Islet of Langerhans (tissue), 1 donor: ENCODE measurements around the gene MEGF11.

ENCODE experiments used
- FAIRE-seq: peaks from one replicate; lab custom pipeline; 2011; peaks lifted over from hg19 to GRCh38; lab: Jason Lieb, UNC

Gene MEGF11

DNA sequence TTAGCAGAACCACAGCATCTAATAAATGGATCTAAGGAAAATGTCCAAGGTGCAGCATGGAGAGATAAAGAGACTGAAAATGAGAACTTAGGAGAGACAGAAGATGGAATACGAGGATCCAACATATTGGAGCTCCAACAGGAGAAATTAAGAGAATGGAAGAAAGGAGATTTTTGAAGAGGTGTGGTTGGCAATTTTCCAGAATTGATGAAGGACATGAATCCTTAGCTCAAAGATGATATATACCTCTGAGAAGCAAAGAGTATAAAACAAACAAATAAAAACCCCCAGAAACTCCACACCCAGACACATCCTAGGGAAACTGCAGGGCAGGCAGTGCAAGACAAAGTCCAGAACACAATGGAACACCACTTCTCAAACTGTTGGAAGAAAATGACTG is 141.2 kb downstream of the MEGF11 start:
- no peak for FAIRE-seq

DNA sequence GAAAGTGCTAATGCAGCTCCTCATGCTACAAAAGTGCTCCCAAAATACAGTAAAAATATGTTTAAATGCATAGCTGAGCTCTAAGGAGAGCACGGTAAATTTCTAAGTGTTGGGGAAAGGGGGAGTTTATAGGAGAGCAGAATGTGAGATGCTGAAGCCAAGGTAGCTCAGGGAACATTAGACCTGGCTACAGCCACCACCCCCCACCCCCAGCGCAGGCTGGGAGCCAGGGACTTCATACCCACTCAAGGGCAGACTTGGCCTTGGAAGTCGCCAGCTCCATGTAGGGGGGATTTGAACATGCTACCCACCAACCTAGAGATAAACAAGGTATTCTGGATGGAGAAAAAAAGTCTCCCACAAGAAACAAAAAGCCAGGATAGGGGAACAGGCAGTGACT is 142.2 kb downstream of the MEGF11 start:
- FAIRE-seq = no peak

DNA sequence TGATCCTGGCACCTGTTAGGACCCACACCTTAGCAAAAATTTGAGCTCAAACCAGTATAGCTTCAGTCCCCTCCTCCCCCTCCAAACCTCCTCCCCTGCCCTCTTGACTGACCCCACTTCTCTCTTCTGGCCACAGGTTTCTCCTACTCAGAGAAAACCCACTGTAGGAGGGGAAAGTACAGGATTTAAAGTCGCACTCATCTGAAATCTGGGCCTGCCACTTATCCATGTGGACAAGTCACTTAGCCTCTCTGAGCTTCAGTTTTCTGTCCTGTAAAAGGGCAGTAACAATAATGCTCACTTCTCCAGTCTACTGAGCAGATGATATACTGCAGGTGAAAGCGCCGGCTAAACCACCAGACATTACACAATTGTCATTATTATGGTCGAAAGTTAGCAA is 142.7 kb downstream of the MEGF11 start:
- no peak for FAIRE-seq

DNA sequence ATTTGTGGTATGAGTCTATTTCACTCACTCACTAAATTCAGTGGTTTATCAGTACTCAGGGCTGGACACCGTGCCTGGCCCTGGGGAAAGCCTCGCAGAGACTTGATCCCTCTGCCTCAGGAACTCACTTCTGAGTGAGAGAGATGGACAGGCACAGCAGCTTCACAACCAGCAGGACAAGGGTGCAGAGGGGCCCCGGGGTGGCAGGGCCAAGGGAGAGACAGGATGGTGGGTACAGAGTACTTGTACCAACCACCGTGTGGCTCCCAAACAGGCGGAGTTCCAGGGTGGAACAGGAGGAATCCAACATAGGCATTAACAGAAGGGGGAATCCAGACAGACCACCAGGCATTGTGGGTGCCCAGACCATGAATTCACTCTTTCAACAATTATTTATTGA is 143.7 kb downstream of the MEGF11 start:
- no peak for FAIRE-seq

DNA sequence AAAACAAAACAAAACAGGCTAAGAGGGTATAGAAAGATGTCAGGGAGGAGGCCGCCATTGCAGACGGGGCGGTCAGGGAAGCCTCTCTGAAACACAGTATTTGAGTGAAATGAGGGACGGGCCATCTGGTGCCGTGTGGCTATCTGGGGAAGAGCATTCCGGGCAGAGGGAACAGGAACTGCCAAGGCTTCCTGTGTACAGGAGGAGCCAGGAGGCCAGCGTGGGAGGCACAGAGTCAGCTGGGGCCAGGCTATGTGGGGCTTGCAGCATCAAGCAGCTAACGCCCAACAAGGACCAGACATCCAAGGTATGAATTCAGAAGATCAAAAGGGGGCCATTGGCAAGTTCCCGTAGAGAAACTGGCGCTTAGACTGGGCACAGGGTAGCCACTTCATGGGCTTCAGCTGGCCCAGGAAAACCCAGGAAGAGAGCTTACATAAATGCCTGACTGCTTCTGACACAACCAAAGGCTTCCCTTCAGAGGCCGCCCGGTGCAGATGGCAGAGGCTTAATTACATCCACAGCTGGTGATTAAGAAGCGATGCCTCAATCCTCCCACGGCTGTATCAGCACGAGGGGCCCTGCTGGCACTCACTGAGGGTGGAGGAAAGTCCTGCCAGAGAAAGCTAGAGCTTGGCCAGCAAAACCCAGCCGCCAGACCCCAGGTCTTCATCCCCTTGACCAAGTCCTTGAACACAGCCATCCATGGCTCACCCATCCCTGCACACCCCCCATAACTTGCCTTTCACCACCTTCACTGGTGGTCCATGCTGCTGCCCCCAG is 144.9 kb downstream of the MEGF11 start:
- FAIRE-seq = no peak

DNA sequence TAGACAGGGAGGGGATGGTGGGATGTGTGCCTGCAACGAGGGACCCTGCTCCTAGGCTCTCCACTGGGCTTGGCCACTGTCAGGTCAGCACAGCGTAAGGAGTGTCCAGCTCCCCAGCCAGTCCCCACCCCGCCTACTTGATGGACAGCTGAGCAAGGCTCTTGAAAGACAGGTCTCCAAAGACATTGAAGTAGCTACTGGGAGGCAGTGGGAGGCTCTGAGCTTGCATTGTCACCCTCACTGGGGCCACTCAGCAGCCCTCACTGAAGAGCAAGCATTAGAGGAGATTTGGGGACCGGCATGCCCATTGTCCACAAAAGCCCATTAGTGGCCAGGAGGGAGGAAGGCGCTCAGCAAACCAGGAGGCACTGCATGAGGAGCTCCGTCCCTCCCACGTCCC is 146.5 kb downstream of the MEGF11 start:
- FAIRE-seq = no peak

DNA sequence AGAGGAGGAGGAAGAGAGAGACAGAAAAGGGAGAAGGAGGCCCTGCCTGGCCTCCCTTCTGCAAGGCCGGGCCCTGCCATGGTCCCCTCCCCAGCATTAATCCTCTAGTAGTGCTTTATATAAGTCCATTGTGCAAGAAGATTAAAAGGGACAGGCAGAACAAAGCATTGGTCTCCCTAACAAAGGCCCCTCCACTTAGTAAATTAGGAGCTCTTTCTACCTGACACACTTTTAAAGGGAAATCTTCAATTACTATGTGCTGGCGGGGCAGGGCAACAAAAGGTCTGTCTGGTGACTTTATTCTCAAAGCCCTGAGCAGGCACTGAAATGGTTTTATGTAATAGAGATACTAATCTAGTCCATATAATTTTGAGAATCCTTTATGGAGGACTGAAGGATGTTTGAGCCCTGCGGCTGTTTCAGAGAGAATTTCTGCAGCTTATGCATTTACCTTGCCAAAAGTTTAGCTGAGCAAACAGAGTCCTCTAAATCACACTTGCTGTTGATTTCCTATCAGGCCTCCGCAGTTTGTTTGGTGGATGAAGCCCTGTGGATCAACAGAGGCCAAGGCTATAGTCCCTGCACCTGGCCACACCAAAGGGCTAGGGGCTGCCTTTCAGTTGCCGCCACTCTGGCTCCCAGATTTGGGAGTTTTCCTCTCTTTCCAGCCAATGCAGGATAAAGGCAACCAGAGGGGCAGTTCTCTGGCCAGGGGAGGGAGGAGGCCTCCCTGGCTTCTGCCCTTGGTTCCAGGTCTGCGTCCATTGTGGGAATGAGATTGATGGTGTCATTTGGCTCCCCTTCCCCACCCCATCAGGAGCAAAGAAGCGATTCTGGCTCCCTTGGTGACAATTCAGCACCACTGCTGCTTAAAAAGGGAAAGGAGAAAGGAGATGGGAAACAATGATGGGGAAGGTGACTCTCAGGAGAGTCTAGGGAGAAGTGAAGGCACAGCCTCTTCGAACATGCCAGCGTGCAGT is 148.0 kb downstream of the MEGF11 start:
- FAIRE-seq = no peak

DNA sequence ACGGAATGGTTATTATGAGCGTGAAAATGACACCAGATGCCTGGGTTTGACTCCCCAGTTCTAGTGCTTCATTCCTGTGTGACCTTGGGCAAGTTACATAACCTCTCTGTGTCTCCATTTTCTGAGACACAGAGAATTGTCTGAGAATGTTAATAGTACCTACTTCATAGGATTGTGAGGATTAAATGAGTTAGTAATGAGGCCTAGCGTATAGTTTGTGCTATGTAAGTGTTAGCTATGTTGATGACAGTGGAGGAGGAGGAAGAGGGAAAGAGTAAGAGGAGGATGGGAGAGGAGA is 150.3 kb downstream of the MEGF11 start:
- FAIRE-seq = no peak

DNA sequence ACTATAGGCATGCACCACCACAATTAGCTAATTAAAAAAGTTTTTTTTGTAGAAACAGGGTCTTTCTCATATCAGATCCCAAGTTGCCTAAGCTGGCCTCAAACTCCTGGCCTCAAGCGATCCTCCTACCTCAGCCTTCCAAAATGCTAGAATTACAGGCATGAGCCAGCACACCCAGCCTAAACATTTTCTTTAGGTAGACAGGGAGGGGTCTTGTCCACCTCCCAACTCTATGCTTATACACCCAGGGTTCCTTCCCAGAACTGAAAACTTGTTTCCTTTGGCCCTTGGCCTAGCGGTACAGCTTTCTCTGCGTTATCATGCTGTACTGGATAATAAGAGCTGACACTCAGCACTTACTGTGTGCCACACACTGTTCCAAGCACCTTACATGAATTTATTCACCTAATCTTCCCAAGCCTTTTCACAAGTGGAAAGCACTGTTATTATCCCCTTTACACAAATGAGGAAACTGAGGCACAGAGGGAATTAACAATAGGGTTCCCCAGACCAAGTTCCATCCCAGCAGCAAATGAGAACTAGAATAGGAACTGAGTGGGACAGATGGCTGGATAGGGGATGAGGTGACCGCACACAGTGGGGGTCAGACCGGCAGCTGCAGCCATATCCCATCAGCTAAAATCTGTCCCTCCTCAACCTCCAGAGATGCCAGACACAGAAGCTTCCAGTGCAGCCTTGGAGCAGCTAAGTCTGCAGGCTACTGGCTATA is 150.8 kb downstream of the MEGF11 start:
- no peak for FAIRE-seq

DNA sequence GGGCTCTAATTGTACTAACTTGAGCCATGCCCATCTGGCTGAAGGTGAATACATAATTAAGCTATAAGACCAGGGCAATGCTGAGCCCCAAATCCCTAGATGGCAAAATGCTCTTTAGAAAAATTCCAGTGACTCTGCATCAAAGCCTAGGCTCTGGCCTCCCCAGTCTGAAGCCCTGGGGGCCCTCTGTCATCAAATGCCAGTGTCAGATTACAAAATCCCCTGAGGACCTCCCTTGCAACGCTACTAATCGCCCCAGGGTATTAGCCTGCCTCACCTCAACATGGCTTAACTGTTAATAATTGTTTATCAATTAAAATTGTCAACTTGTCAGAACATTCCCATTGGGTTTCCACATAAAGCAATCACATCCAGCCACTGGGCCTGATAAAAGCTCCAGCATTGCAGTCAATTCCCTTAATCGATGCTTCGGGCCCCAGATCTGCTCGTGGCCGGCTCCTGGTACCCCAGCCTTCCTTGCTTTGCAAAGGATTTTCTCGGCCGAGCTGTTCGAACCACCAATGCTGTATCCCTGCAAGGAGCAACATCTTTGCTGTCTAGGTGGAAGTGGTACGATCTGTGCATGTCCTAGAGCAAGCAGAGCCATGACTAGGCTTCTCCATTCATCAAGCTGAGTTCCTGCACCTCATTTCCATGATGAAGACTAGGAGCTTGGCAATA is 151.7 kb downstream of the MEGF11 start:
- no peak for FAIRE-seq

DNA sequence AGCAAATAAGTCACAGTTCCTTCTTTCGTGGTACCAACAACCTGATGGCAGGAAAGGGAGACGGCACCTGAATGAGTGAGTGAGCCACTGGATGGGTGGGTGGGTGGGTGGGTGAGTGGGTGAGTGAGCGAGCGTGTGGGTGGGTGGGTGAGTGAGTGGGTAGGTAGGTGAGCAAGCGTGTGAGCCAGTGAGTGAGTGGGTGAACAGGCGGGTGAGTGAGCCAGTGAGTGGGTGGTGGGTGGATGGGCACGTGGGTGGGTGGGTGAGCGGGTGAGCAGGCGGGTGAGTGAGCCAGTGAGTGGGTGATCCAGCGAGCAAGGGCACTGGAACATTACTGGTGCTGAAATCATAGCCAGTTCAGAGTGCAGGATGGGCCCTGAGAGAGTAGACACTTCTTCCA is 152.8 kb downstream of the MEGF11 start:
- no peak for FAIRE-seq

DNA sequence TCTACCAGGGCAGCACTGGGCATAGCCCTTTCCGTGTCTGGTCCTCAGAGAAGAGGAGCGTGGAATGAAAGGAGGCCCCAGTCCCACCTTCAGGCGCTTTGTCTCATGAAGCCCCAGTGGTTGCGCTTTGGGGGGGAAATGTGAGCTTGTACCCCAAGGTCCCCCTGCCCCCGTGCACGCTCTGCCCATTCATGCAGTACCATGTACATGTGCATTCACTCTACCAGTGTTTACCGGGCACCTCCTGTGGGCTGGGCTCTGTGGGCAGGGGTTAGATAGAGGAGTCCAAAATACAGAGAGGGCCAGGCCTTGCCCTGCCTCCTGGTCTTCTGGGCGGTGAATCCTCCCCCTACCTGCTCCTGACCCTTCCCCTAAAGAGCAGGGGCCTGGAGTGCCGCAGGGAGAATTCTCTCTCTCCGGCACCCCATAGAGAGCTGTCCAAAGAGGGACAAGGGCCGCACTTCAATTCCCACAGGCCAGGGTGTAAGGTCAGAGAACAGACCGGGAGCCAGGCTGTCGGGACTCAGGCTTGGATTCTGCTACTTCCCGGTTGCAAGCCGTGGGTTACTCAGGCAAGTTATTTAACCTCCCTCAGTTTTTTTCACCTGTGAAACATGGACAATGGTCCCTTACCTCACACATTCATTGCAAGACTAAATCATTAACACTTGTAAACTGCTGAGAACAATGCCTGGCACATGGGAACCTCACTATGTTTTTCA is 153.4 kb downstream of the MEGF11 start:
- no peak for FAIRE-seq

DNA sequence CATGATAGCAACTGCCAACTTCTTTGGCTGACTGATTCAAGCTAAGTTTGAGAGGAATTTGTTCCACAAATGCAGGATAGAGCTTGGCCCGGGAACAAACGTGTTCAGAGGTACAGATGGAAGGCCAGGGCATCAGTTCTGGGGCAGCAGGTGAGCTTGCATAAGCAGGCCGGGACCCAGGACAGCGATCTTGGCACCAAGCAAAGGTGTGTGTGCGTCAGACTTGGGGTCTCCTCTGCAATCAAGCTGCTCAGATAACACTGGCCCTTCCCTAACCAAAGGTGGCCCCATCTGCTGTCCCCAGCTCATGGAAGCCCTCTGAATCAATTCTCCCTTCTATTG is 155.6 kb downstream of the MEGF11 start:
- no peak for FAIRE-seq

DNA sequence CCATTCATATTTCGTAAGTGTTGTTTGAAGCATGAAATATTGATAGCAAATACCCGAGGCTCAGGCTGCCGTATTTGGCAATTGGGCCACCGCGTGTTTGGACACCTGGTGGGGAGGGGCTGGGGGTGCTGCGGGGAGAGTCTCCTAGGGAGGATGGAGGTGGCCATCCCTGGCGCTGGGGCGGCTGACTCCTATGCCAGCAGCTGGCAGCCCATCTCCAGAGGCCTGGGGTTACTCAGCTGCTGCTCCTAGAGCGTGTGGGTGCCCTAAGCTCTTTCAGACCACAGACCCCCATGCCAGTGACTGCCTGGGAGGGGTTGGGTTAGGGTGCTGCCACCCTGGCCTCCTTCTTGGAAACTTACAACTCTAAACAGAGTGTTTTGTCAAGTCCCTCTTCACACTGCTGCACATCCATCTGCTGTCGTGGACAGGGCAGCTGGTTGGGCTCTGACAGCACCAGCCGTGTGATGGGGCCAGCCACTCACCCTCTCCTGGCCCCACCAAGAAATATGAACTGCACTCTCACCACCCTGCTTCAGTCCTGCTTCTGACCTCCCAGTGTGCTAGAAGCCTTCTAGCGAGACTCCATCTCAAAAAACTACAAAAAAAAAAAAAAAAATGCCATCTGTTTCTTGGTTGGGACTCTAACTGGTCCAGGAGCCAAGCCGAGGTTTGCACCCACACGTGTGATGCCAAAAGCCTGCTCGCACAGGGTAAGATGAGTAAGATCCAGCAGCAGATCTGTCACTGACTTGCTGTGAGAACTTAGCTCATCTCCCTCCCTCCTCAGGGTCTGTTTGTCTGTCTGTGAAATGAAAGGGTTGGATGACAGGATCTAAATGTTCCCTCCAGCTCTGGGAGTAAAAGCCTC is 156.2 kb downstream of the MEGF11 start:
- no peak for FAIRE-seq

DNA sequence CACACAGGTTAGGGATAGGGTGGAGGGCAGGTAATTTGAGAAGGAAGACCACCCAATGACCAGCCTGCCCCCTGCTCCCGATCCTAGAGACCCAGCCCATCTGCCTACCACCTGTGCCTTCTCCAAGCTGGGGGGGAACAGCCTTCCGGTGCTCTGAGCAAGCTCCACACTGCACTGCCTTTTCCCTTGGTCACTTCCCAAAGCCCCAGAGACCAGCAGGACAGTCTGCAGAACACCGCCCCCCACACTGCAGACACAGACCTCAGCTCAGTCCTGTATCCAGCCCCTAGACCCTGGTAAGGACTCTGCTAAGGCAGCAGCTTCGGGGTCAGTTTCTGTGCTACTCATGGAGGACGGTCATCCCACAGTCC is 156.9 kb downstream of the MEGF11 start:
- FAIRE-seq = no peak

DNA sequence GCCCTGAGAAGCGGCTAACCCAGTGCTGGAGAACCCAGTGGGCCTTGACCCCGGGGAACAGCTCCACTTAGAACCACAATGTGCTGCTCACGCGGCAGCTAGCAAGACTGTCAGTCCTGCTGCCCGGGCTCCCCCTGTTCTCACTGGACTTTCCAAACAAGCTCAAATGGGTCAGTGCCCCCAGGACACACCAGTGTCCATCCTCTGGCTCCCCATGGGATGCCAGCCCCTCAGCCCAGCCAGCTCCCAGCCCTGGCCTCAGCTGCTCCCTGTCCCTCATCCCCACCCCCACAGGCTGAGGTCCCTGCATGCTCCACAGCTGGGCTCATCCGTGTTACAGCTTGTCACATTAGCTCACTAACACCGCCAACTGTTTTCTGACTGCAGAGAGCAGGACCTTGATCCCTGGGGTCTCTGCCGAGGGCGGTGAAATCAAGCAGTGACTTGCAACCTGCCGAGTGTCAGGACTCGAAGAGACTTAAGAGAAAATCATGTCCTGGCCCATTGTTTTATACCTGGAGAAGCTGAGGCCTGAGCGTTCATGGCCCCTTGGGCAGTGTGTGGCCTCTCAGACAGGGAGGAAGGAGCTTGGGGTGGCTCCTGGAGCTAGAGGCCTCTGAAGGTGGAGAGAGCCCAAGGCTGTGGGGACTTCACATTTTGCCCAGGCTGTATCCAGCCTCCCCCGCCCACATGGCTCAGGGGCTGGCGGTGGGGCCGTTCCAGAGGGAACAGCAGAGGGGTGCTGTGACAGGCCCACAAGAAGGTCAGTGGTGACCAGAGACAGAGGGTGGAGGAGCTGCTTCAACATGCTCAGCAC is 157.5 kb downstream of the MEGF11 start:
- FAIRE-seq = no peak

DNA sequence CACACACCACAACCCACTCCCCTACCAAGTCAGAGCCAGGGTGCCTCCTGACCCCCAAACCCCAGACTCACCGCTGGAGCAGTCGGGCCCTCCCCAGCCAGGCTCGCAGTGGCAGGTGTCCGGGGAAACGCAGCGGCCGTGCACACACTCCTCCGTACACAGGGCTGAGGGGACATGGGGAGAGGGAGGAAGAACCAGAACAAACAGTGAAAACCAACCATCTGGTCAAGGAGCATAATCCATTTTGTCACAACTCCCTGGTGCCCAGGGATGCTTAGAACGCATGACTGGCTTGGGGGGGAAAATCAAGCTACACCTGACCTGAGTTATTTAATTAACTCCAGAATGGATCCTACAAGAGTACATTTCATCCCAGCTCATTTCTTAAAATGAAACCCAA is 159.2 kb downstream of the MEGF11 start:
- no peak for FAIRE-seq

DNA sequence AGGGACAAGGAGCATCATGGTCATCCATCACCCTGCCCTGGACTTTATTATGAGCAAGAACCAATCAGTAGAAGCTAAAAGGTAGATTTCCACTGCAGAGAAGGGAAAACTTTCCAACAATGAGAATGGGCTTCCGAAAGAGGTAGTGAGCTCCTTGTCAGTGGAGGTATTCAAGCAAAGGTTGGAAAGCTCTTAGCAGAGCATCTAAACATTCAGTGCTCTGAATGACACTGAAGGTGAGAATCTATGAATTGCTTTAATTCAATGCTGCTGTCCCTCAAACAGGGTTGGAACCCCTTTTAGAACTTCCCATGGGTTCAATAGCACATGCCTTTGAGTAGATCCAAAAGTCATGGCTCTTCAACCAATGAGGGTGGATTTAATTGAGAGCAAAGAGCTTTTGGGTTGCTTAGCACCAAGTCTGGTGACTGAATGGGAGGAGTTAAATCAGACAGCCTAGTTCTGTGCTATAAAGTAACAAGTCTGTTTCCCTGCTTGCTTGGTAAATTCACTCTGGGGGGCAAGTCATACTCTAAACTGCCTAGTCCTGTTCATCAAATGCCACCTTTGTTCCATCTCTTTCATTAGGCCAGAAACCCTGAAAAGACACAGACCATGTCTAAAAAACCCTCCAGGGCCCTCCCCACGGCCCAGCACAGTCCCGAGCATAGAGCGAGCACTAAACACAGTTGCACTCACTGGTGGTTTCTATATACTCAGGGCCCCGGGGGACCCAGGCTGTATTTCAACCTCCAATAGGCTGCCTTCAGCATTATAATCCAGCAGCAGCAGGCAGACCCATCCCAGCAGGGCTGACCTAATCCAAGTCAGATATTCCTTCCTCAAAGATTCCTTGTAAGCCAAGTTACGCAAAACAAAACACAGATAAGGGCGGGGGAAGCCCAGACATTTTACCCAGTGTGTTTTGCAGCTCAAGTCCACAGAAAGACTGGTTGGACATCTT is 161.2 kb downstream of the MEGF11 start:
- FAIRE-seq = no peak

DNA sequence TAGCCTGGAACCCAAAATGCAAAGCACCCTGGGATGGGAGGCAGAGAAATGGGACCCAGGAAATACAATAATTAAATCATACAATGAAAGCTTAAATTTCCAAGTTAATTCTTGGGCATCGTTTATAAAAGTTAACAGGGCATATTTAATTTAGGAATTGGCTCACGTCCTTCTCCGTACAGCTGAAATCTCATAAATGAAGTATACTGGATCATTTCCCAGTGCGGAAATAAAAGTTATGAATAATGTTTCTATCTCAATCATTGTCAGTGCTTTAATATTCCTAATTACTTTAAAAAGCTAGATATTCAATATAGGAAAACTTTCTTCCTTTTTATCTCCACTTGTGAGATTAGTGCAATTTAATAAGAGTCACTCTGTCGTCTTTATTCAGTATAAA is 164.0 kb downstream of the MEGF11 start:
- no peak for FAIRE-seq
